ENCODE results near the gene APOBEC3F.
"Not testable (repeated sequence)": the region's sequence is repeated elsewhere in the genome, so short reads cannot be mapped to it uniquely, and the experiment has no call there.

The APOBEC3F gene

GRCh38 chr22:39028281-39028680 lies 12.4 kb upstream of the APOBEC3F start:
- no peak for DNase-seq

- no peak for DNase-seq
These were observed 11.4 kb upstream of the APOBEC3F start for GRCh38 chr22:39029227-39029626.

GRCh38 chr22:39030705-39031104 lies 10.0 kb upstream of the APOBEC3F start:
- no peak for DNase-seq

GRCh38 chr22:39031434-39032295 lies 9.0 kb upstream of the APOBEC3F start:
- DNase-seq, result not testable (repeated sequence)

GRCh38 chr22:39037071-39037470 lies 3.6 kb upstream of the APOBEC3F start:
- not testable (repeated sequence) for DNase-seq

- DNase-seq, result no peak
These were observed 1.1 kb upstream of the APOBEC3F start for GRCh38 chr22:39039306-39040126.

GRCh38 chr22:39040155-39040537 lies 518 bp upstream of the APOBEC3F start:
- DNase-seq, result not testable (repeated sequence)

GRCh38 chr22:39041908-39042307 lies 1.2 kb downstream of the APOBEC3F start:
- DNase-seq, result no peak

GRCh38 chr22:39043063-39043462 lies 2.4 kb downstream of the APOBEC3F start:
- not testable (repeated sequence) for DNase-seq

GRCh38 chr22:39045136-39045535 lies 4.5 kb downstream of the APOBEC3F start:
- DNase-seq, result not testable (repeated sequence)

GRCh38 chr22:39049486-39049885 lies 8.8 kb downstream of the APOBEC3F start:
- not testable (repeated sequence) for DNase-seq

GRCh38 chr22:39051844-39052495 lies 11.3 kb downstream of the APOBEC3F start:
- not testable (repeated sequence) for DNase-seq

- no peak for DNase-seq
These were observed 15.0 kb downstream of the APOBEC3F start for GRCh38 chr22:39055658-39056057.

GRCh38 chr22:39061290-39061689 lies 20.6 kb downstream of the APOBEC3F start:
- not testable (repeated sequence) for DNase-seq

- not testable (repeated sequence) for DNase-seq
These were observed 21.3 kb downstream of the APOBEC3F start for GRCh38 chr22:39061951-39062350.

- not testable (repeated sequence) for DNase-seq
These were observed 23.2 kb downstream of the APOBEC3F start for GRCh38 chr22:39063904-39064303.

GRCh38 chr22:39066442-39067276 lies 26.0 kb downstream of the APOBEC3F start:
- not testable (repeated sequence) for DNase-seq

- no peak for DNase-seq
These were observed 27.5 kb downstream of the APOBEC3F start for GRCh38 chr22:39068033-39068785.

GRCh38 chr22:39070186-39070585 lies 29.5 kb downstream of the APOBEC3F start:
- DNase-seq, result no peak

- DNase-seq, result not testable (repeated sequence)
These were observed 31.9 kb downstream of the APOBEC3F start for GRCh38 chr22:39072581-39072981.

GRCh38 chr22:39073981-39074380 lies 33.3 kb downstream of the APOBEC3F start:
- no peak for DNase-seq
